Lung (tissue), 12 donors: ENCODE measurements around the gene PXT1. TPM values are rescaled to one million over a fixed set of nuclear protein-coding genes. Genes with fewer than 3 reads are reported as not detected.

ENCODE experiments used
- ATAC-seq: fragments of 200-7000 bp; cut with Tn5 transposase; one replicate; pipeline ENCODE4 v1.9.1; 2020; ENCODE audit warnings: moderate number of reproducible peaks; ENCODE audit not compliant: insufficient read depth, low FRiP score
- DNase-seq, 3 donors: peaks; one replicate each; pipeline ENCODE4 v3.0.0-alpha.2; 2013 to 2017
- H3K27ac ChIP-seq, 2 donors: one replicate each; pipeline ENCODE4 v1.5.1; 2013; ENCODE audit warnings: mild to moderate bottlenecking in 2 of 2, moderate library complexity in 2 of 2, control low read depth in 1 of 2, inconsistent platforms in 1 of 2, low read depth in 1 of 2, low read length in 1 of 2
- H3K27me3 ChIP-seq, 3 donors: one replicate each; pipeline ENCODE4 v1.5.1; 2013; ENCODE audit warnings: low read length in 2 of 3; ENCODE audit not compliant: control insufficient read depth in 3 of 3, insufficient read depth in 3 of 3
- H3K36me3 ChIP-seq, 4 donors: one replicate each; pipeline ENCODE4 v1.5.1; 2013; ENCODE audit warnings: low read length in 4 of 4, mild to moderate bottlenecking in 1 of 4, moderate library complexity in 1 of 4; ENCODE audit not compliant: control insufficient read depth in 4 of 4, insufficient read depth in 4 of 4
- H3K4me1 ChIP-seq, 5 donors: one replicate each; pipeline ENCODE4 v1.5.1; 2013; ENCODE audit warnings: low read length in 5 of 5, mild to moderate bottlenecking in 2 of 5, moderate library complexity in 1 of 5; ENCODE audit not compliant: control insufficient read depth in 5 of 5, insufficient read depth in 5 of 5
- H3K4me3 ChIP-seq: one replicate; pipeline ENCODE4 v1.5.1; 2013; ENCODE audit warnings: mild to moderate bottlenecking, control low read depth, moderate library complexity
- H3K9ac ChIP-seq, 2 donors: one replicate each; pipeline ENCODE4 v1.5.1; 2013; ENCODE audit warnings: low read length in 2 of 2, control low read depth in 1 of 2; ENCODE audit not compliant: insufficient read depth in 1 of 2
- H3K9me3 ChIP-seq, 4 donors: one replicate each; pipeline ENCODE4 v1.5.1; 2013; ENCODE audit warnings: low read length in 3 of 4, mild to moderate bottlenecking in 1 of 4, moderate library complexity in 1 of 4; ENCODE audit not compliant: control insufficient read depth in 4 of 4, insufficient read depth in 3 of 4
- CTCF ChIP-seq: IDR thresholded peaks from 2 replicates; pipeline ENCODE4 v1.5.1; 2012; ENCODE audit warnings: mild to moderate bottlenecking; ENCODE audit errors: control extremely low read depth, extremely low read depth
- WGBS, 2 donors: extraction: QIAGEN DNeasy Blood & Tissue Kit; methylation state at CpG; one replicate each; pipeline ENCODE4 v1.1.7; 2013; 5-methylcytosine and 5-hydroxymethylcytosine counted together
- polyA plus RNA-seq, 2 donors: library from polyadenylated mRNA; stranded (reverse); fragments of 200-250 nt; gene quantifications; one replicate each; pipeline ENCODE4 v1.2.1, GENCODE V29; 2013
- total RNA-seq, 2 donors: library from RNA; depleted of rRNA in 1 of 2; stranded (reverse); fragments of >200 nt in 1 of 2; gene quantifications; one replicate each; pipeline ENCODE4 v1.2.1, GENCODE V29; 2014 to 2021
- donor health status: control.
- donor health status: control.
- donor health status: Bipolar disorder and iron deficiency.
- donor health status: healthy.
- donor health status: DM: yes; HTN: yes; CAD: no.

Gene PXT1
- total and polyA plus RNA-seq, 4 donors = 0.06 to 0.12 TPM; not detected in 2

DNA sequence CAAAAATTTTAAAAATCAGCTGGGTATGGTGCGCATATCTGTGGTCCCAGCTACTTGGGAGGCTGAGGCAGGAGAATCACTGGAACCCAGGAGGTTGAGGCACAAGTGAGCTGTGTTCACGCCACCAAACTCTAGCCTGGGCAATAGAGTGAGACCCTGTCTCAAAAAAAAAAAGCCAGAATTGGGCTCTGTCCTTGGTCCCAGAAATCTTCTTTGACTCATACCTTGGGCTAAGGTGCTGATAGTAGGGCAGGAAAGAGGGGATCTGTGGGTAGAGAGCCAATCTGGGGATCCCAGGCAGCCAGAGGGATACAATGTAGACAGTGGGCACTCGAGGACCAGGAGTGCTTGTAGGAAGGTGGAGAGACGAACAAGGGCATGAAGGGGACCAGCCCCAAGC is 68.5 kb downstream of the PXT1 start:
- no peak for ATAC-seq
- TF ChIP-seq CTCF = no peak

DNA sequence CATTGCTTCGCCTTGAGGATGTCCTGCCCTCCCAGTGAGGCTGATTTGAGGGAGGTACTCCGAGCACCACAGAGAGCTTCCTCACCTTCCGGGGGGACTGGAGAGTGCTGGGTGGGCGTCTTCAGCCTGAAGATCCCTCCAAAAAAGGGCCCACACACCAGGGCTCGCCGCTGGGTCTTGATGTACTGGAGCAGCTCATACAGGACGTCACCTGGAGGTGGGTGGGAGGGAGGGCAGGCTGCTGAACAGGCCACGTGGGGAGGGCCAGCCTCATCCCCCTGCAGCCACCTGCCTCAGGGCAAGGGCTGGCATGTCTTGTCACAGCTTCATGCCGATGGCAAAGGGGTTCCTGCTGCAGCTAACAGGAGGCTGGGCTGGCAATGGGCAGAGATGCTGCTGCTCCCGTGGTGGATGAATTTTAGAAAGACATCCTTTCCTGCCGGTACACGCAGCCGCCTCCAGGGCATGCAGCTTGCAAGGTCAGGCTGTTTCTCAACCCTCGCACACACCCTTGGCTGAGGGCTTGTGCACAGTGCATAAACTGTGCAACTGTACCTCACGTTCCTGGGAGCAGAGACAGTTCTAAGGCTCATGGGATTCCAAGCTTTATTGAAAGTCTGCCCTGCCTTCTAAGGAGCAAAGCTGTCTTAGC is 69.2 kb downstream of the PXT1 start:
- DNase-seq = no peak
- no peak for ATAC-seq
- H3K9me3 ChIP-seq = no peaks in the 10 kb centered on the region
- peaks cover 0 to 6% (median 0%) of the 10 kb centered on the region in 3 donors for H3K27me3 ChIP-seq
- H3K9ac ChIP-seq = no peak overlapping the region
- no peaks in the 10 kb centered on the region for H3K4me1 ChIP-seq
- H3K4me3 ChIP-seq = no peak overlapping the region
- TF ChIP-seq CTCF = no peak
- 58 to 71% methylated on average over 15 of the region's 15 CpGs for WGBS, 2 donors
- peaks cover 0 to 8% (median 0%) of the 10 kb centered on the region in 4 donors for H3K36me3 ChIP-seq
- H3K27ac ChIP-seq = no peak overlapping the region

More for the DNA sequence above, 68.5 kb downstream of the PXT1 start:
- peaks cover 0 to 6% (median 0%) of the 10 kb centered on the region in 3 donors for H3K27me3 ChIP-seq
- WGBS, 2 donors = 92 to 94% methylated on average over 4 of the region's 4 CpGs
- H3K27ac ChIP-seq = no peak overlapping the region
- H3K9me3 ChIP-seq = no peaks in the 10 kb centered on the region
- no peaks in the 10 kb centered on the region for H3K4me1 ChIP-seq
- no peak overlapping the region for H3K4me3 ChIP-seq
- H3K36me3 ChIP-seq = peaks cover 0 to 5% (median 0%) of the 10 kb centered on the region in 4 donors
- no peak overlapping the region for H3K9ac ChIP-seq
- DNase-seq = no peak

GRCh38 chr6:36372088-36372487 is 70.6 kb downstream of the PXT1 start:
- H3K4me1 ChIP-seq = no peaks in the 10 kb centered on the region
- no peak overlapping the region for H3K27ac ChIP-seq
- DNase-seq (no peak), ATAC-seq (no peak)
- no peaks in the 10 kb centered on the region for H3K9me3 ChIP-seq
- H3K27me3 ChIP-seq = peaks cover 0 to 6% (median 0%) of the 10 kb centered on the region in 3 donors
- H3K36me3 ChIP-seq = peaks cover 0 to 8% (median 0%) of the 10 kb centered on the region in 4 donors
- no peak for TF ChIP-seq CTCF
- WGBS, 2 donors = 98% methylated on average over 6 of the region's 6 CpGs
- no peak overlapping the region for H3K4me3 ChIP-seq
- no peak overlapping the region for H3K9ac ChIP-seq
